ENCODE data around the gene SUMF2.

DNA sequence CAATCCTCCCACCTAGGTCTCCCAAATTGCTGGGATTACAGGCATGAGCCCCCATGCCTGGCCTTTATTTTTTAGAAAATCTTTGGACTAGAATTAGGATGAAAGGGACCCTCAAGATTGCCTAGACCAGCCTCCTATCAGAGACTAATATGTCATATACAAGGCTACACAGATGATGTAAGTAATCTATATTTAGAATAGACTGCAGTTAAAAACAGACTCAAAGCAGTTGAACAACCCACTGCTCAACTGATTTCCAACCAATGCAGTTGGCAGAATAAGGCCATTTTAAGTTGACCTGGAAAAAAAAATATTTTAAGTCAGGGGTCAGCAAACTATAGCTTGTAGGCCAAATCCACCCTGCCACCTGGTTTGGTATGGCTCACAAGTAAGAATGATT, 40.6 kb upstream of the SUMF2 start:
- TF ChIP-seq, protein P1, sequence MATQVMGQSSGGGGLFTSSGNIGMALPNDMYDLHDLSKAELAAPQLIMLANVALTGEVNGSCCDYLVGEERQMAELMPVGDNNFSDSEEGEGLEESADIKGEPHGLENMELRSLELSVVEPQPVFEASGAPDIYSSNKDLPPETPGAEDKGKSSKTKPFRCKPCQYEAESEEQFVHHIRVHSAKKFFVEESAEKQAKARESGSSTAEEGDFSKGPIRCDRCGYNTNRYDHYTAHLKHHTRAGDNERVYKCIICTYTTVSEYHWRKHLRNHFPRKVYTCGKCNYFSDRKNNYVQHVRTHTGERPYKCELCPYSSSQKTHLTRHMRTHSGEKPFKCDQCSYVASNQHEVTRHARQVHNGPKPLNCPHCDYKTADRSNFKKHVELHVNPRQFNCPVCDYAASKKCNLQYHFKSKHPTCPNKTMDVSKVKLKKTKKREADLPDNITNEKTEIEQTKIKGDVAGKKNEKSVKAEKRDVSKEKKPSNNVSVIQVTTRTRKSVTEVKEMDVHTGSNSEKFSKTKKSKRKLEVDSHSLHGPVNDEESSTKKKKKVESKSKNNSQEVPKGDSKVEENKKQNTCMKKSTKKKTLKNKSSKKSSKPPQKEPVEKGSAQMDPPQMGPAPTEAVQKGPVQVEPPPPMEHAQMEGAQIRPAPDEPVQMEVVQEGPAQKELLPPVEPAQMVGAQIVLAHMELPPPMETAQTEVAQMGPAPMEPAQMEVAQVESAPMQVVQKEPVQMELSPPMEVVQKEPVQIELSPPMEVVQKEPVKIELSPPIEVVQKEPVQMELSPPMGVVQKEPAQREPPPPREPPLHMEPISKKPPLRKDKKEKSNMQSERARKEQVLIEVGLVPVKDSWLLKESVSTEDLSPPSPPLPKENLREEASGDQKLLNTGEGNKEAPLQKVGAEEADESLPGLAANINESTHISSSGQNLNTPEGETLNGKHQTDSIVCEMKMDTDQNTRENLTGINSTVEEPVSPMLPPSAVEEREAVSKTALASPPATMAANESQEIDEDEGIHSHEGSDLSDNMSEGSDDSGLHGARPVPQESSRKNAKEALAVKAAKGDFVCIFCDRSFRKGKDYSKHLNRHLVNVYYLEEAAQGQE (IDR thresholded peaks at IDR 0.05; ENCODE audit: unreplicated experiment), result no peak
- TF ChIP-seq POLR2AphosphoS5 (IDR thresholded peaks at IDR 0.05; ENCODE audit: low read depth), result no peak
- TF ChIP-seq, protein P2, sequence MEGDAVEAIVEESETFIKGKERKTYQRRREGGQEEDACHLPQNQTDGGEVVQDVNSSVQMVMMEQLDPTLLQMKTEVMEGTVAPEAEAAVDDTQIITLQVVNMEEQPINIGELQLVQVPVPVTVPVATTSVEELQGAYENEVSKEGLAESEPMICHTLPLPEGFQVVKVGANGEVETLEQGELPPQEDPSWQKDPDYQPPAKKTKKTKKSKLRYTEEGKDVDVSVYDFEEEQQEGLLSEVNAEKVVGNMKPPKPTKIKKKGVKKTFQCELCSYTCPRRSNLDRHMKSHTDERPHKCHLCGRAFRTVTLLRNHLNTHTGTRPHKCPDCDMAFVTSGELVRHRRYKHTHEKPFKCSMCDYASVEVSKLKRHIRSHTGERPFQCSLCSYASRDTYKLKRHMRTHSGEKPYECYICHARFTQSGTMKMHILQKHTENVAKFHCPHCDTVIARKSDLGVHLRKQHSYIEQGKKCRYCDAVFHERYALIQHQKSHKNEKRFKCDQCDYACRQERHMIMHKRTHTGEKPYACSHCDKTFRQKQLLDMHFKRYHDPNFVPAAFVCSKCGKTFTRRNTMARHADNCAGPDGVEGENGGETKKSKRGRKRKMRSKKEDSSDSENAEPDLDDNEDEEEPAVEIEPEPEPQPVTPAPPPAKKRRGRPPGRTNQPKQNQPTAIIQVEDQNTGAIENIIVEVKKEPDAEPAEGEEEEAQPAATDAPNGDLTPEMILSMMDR (conservative IDR thresholded peaks at IDR 0.05; ENCODE audit: low read depth in 2 of 2), result no peak
- TF ChIP-seq CREB1 (CRISPR knock-in tag; IDR thresholded peaks at IDR 0.05; ENCODE audit: low read depth), result no peak
- no peak for TF ChIP-seq EZH2 (IDR thresholded peaks at IDR 0.05; ENCODE audit: low read depth, unreplicated experiment)
- TF ChIP-seq ZNF331 (CRISPR knock-in tag; IDR thresholded peaks at IDR 0.05; ENCODE audit: low read depth), result no peak
- TF ChIP-seq EZH2phosphoT487 (IDR thresholded peaks at IDR 0.05; ENCODE audit: unreplicated experiment), result no peak
- TF ChIP-seq JUNB (IDR thresholded peaks at IDR 0.05; ENCODE audit: unreplicated experiment), result no peak
- no peak for TF ChIP-seq ETS1 (IDR thresholded peaks at IDR 0.05)
- no peak for TF ChIP-seq STAT1 (IDR thresholded peaks at IDR 0.05; ENCODE audit: unreplicated experiment)
- TF ChIP-seq NANOG (IDR thresholded peaks at IDR 0.05; ENCODE audit: borderline replicate concordance), result no peak
- no peak for TF ChIP-seq ZNF114 (CRISPR knock-in tag; IDR thresholded peaks at IDR 0.05)

All from GM23338 (cell line).